Measurements from ENCODE around the gene WAC. TPM values are rescaled to one million over a fixed set of nuclear protein-coding genes. Genes with fewer than 3 reads are reported as not detected.

Gene WAC
- total and polyA plus RNA-seq, 7 donors: 33.9 to 79.9 (median 64.2) TPM

DNA sequence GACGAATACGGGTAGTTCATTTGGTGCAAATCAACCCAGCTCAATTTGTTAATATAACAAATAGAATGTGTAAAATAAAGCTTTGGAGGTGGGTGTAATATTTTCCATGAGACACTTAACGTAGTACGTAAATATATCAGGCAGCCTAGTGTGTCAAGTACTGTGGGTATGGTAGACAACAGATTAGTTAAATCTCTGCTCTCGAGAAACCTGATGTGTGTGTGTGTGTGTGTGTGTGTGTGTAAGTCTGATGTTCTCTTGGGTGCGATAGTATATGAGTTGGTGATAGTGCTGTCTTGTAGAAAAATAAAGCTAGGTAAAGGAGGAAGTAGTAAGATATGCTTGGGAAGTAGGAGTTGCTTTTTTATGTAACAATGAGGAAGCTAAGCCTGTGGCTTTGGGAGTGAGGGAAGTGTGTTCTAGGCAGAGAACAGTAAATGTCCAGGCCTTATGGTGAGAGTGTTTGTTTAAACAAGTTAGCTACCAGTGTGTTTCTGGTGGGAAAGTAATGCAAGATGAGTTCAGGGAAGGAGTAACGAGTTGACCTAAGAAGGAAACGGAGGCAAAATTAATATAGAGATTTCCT, 26.1 kb downstream of the WAC start:
- 74 to 83% (median 80%) methylated on average over 8 of the region's 8 CpGs for WGBS, 3 donors
- Histone ChIP-seq H3K36me3 (ENCODE audit: insufficient read depth in 1 of 2, low read depth in 1 of 2) (no peaks in the 10 kb centered on the region), H3K9me3 (no peaks in the 10 kb centered on the region), H3K27ac (no peak overlapping the region), H3K4me3 (no peak overlapping the region), H3K27me3 (ENCODE audit: insufficient read depth in 3 of 3, low read length in 2 of 3) (no peaks in the 10 kb centered on the region), H3K4me1 (peaks cover 60% of the 10 kb centered on the region)
- TF ChIP-seq, protein P1, sequence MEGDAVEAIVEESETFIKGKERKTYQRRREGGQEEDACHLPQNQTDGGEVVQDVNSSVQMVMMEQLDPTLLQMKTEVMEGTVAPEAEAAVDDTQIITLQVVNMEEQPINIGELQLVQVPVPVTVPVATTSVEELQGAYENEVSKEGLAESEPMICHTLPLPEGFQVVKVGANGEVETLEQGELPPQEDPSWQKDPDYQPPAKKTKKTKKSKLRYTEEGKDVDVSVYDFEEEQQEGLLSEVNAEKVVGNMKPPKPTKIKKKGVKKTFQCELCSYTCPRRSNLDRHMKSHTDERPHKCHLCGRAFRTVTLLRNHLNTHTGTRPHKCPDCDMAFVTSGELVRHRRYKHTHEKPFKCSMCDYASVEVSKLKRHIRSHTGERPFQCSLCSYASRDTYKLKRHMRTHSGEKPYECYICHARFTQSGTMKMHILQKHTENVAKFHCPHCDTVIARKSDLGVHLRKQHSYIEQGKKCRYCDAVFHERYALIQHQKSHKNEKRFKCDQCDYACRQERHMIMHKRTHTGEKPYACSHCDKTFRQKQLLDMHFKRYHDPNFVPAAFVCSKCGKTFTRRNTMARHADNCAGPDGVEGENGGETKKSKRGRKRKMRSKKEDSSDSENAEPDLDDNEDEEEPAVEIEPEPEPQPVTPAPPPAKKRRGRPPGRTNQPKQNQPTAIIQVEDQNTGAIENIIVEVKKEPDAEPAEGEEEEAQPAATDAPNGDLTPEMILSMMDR (IDR thresholded peaks at IDR 0.05): no peak
- no peak for DNase-seq
- intact Hi-C loops (cut with DNase I): no loop called here
- peak in 1 of 4 donors; percentile 18 for ATAC-seq

DNA sequence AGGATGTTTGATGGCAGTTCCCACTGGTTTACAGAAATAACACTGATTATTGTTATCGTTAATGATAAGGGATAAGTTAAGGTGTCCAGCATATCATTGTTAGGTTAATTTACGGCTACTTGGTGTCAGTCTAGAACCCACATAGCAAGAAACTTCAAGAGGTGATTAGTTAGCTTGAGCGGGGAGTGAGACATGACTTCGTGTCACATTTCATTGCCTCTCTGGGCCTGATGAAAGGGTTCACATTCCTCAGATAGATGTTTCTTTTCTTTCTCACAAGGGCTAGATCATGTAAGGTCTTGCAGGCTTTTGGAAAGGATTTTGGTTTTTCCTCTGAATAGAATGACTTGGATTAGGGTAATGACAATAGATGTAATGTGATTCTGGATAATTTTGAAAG, 26.7 kb downstream of the WAC start:
- no peak overlapping the region for H3K27ac ChIP-seq
- TF ChIP-seq, protein P1 (IDR thresholded peaks at IDR 0.05): no peak
- H3K36me3 ChIP-seq (ENCODE audit: insufficient read depth in 1 of 2, low read depth in 1 of 2): no peaks in the 10 kb centered on the region
- H3K27me3 ChIP-seq (ENCODE audit: insufficient read depth in 3 of 3, low read length in 2 of 3): no peaks in the 10 kb centered on the region
- no peak overlapping the region for H3K4me3 ChIP-seq
- ATAC-seq: peak in 3 of 4 donors; percentile 45 to 60 (median 59)
- WGBS, 3 donors: 45 to 71% (median 52%) methylated on average over 4 of the region's 4 CpGs
- no peaks in the 10 kb centered on the region for H3K9me3 ChIP-seq
- intact Hi-C loops (cut with DNase I): no loop called here
- peaks cover 60% of the 10 kb centered on the region for H3K4me1 ChIP-seq
- DNase-seq: no peak

DNA sequence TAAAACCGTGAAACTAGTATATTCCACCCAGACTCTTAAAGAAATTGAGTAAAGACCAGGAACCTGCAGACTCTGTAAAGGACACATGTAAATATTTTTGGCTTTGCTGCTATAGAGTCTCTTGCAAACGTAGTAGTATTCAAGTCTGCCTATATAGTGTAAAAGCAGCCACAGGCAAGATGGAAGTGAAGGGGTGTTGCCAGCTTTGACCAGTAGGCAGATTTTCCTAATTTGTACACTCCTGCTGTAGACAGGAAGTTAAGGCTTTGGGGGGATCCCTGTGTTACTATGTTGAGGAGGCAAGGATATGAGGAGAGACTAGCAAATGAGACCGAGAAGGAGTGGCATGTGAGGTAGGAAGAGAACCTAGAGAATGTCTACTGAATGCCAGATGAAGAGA, 27.7 kb downstream of the WAC start:
- Histone ChIP-seq H3K9me3 (no peaks in the 10 kb centered on the region), H3K27me3 (ENCODE audit: insufficient read depth in 3 of 3, low read length in 2 of 3) (no peaks in the 10 kb centered on the region), H3K4me3 (no peak overlapping the region), H3K4me1 (peaks cover 57% of the 10 kb centered on the region), H3K27ac (no peak overlapping the region), H3K36me3 (ENCODE audit: insufficient read depth in 1 of 2, low read depth in 1 of 2) (no peaks in the 10 kb centered on the region)
- TF ChIP-seq, protein P1 (IDR thresholded peaks at IDR 0.05): no peak
- ATAC-seq (peak in 2 of 4 donors; percentile 6 to 27), DNase-seq (no peak)
- WGBS, 3 donors: 49 to 71% (median 57%) methylated on average over 3 of the region's 3 CpGs
- intact Hi-C loops (cut with DNase I): no loop called here

DNA sequence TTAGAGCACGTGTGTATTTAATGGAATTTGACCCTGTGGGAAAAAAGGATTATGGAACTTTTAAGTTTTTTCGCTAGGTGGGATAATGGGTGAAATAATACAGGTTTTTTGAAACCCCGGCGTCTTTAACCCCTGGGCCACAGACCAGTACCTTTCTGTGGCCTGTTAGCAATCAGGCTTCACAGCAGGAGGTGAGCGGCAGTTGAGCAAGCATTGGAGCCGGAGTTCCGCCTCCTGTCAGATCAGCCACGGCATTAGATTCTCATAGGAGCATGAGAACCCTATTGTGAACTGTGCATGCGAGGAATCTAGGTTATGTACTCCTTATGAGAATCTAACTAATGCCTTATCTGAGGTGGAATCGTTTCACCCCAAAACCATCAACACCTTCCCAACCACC, 28.6 kb downstream of the WAC start:
- 94 to 96% (median 95%) methylated on average over 10 of the region's 10 CpGs for WGBS, 3 donors
- H3K36me3 ChIP-seq (ENCODE audit: insufficient read depth in 1 of 2, low read depth in 1 of 2): no peaks in the 10 kb centered on the region
- H3K4me1 ChIP-seq: peaks cover 62% of the 10 kb centered on the region
- H3K27me3 ChIP-seq (ENCODE audit: insufficient read depth in 3 of 3, low read length in 2 of 3): no peaks in the 10 kb centered on the region
- no peak for DNase-seq
- intact Hi-C loops (cut with DNase I): no loop called here
- no peak overlapping the region for H3K4me3 ChIP-seq
- H3K9me3 ChIP-seq: no peaks in the 10 kb centered on the region
- ATAC-seq: no peak
- TF ChIP-seq, protein P1 (IDR thresholded peaks at IDR 0.05): no peak
- H3K27ac ChIP-seq: no peak overlapping the region

DNA sequence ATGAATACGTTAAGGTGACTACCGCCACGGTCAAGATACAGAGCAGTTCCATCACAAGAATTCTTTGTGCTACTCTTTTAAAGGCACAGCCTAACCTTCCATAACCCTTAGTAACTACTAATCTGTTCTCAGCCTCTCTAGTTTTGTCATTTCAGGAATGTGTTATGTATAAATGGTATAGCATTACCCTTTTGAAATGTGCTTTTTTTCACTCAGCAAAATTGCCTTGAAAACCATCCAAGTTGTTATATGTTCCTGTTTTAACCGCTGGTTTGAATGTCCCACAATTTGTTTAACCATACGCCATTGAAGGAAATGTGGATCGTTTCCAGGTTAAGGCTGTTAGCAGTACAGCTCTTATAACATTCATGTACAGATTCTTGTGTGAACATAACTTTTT, 32.0 kb downstream of the WAC start:
- ATAC-seq: no peak

More for the DNA sequence above, 32.0 kb downstream of the WAC start:
- H3K36me3 ChIP-seq (ENCODE audit: insufficient read depth in 1 of 2, low read depth in 1 of 2): no peaks in the 10 kb centered on the region
- 45 to 46% (median 46%) methylated on average over 6 of the region's 6 CpGs for WGBS, 3 donors
- H3K4me1 ChIP-seq: peaks cover 56% of the 10 kb centered on the region
- H3K27ac ChIP-seq: no peak overlapping the region
- no peaks in the 10 kb centered on the region for H3K27me3 ChIP-seq (ENCODE audit: insufficient read depth in 3 of 3, low read length in 2 of 3)
- H3K9me3 ChIP-seq: no peaks in the 10 kb centered on the region
- TF ChIP-seq, protein P1 (IDR thresholded peaks at IDR 0.05): no peak
- no peak overlapping the region for H3K4me3 ChIP-seq
- DNase-seq: no peak
- intact Hi-C loops (cut with DNase I): no loop called here
